Ovary (tissue), 3 donors: ENCODE measurements around the gene NRXN3.

ENCODE experiments used
- CTCF ChIP-seq, 3 donors: fragments of 450-650 bp in 2 of 3; fragments of 200-600 bp in 1 of 3; IDR thresholded peaks; one replicate each; pipeline versions ENCODE4 v1.5.1 to v1.8.0; 2016 to 2022; ENCODE audit warnings: antibody characterized with exemption in 3 of 3, mild to moderate bottlenecking in 1 of 3
- EP300 ChIP-seq: sonication (generic); formaldehyde crosslinking; IDR thresholded peaks from one replicate; pipeline ENCODE4 v1.6.1; 2017; ENCODE audit warnings: antibody characterized with exemption
- POLR2A ChIP-seq: fragments of 450-650 bp; IDR thresholded peaks from one replicate; pipeline ENCODE4 v1.6.1; 2017; ENCODE audit warnings: antibody characterized with exemption, mild to moderate bottlenecking, moderate library complexity
- donor health status: DM: no; HTN: no; CAD: no.

GRCh38 chr14:78857974-78858373 is 687.8 kb downstream of the NRXN3 start:
- TF ChIP-seq POLR2A (no peak), CTCF (IDR thresholded peaks at IDR 0.05) (no peak), EP300 (no peak)
